Measurements from ENCODE around the gene ARHGEF17.

The ARHGEF17 gene

GRCh38 chr11:73314117-73314961, 6.3 kb downstream of the ARHGEF17 start:
- no peak for DNase-seq (ENCODE audit: low read depth in 2 of 2)

GRCh38 chr11:73315293-73316020, 7.4 kb downstream of the ARHGEF17 start:
- no peak for DNase-seq (ENCODE audit: low read depth in 2 of 2)

- no peak for DNase-seq (ENCODE audit: low read depth in 2 of 2)
Observed at GRCh38 chr11:73316422-73316821, 8.3 kb downstream of the ARHGEF17 start.

GRCh38 chr11:73317373-73317772, 9.3 kb downstream of the ARHGEF17 start:
- DNase-seq (ENCODE audit: low read depth in 2 of 2): no peak

- DNase-seq (ENCODE audit: low read depth in 2 of 2): no peak
Observed at GRCh38 chr11:73317803-73318202, 9.7 kb downstream of the ARHGEF17 start.

- DNase-seq (ENCODE audit: low read depth in 2 of 2): no peak
Observed at GRCh38 chr11:73318501-73319011, 10.5 kb downstream of the ARHGEF17 start.

GRCh38 chr11:73320763-73321603, 12.9 kb downstream of the ARHGEF17 start:
- no peak for DNase-seq (ENCODE audit: low read depth in 2 of 2)

- DNase-seq (ENCODE audit: low read depth in 2 of 2): no peak
Observed at GRCh38 chr11:73321604-73322381, 13.7 kb downstream of the ARHGEF17 start.

GRCh38 chr11:73322382-73323306, 14.6 kb downstream of the ARHGEF17 start:
- DNase-seq (ENCODE audit: low read depth in 2 of 2): no peak

GRCh38 chr11:73323464-73323863, 15.4 kb downstream of the ARHGEF17 start:
- DNase-seq (ENCODE audit: low read depth in 2 of 2): no peak

- no peak for DNase-seq (ENCODE audit: low read depth in 2 of 2)
Observed at GRCh38 chr11:73324116-73324515, 16.0 kb downstream of the ARHGEF17 start.

GRCh38 chr11:73324665-73325035, 16.6 kb downstream of the ARHGEF17 start:
- DNase-seq (ENCODE audit: low read depth in 2 of 2): no peak

GRCh38 chr11:73325036-73325981, 17.2 kb downstream of the ARHGEF17 start:
- DNase-seq (ENCODE audit: low read depth in 2 of 2): no peak

- no peak for DNase-seq (ENCODE audit: low read depth in 2 of 2)
Observed at GRCh38 chr11:73326929-73327811, 19.1 kb downstream of the ARHGEF17 start.

GRCh38 chr11:73327812-73328364, 19.8 kb downstream of the ARHGEF17 start:
- DNase-seq (ENCODE audit: low read depth in 2 of 2): no peak

GRCh38 chr11:73330569-73331093, 22.6 kb downstream of the ARHGEF17 start:
- DNase-seq (ENCODE audit: low read depth in 2 of 2): no peak
